MM.1S (cell line): ENCODE data around the gene RAB20.

Source experiments
- CTCF ChIP-seq: fragments of 300-600 bp; sonication (generic); IDR thresholded peaks from 2 replicates; pipeline ENCODE4 v1.5.1; 2016; ENCODE audit warnings: antibody characterized with exemption, low read length, mixed read lengths
- EZH2 ChIP-seq: fragments of 300-600 bp; sonication (generic); optimal IDR thresholded peaks from 2 replicates; pipeline ENCODE3; 2017; ENCODE audit warnings: low read depth, mild to moderate bottlenecking, antibody characterized with exemption, low read length, mixed read lengths
- EZH2phosphoT487 ChIP-seq: fragments of 300-600 bp; sonication (generic); IDR thresholded peaks from 2 replicates; pipeline ENCODE4 v1.6.1; 2018; ENCODE audit warnings: antibody characterized with exemption, low read length

GRCh38 chr13:110572778-110573118, 11.2 kb upstream of the RAB20 start:
- TF ChIP-seq EZH2phosphoT487 (no peak), CTCF (no peak), EZH2 (no peak)
